T follicular helper cell (primary cell): Measurements from ENCODE around the gene TSPAN4.

ENCODE experiments used
- DNase-seq: peaks from one replicate; pipeline ENCODE4 v3.0.0-alpha.2; 2020; ENCODE audit warnings: low read depth

TSPAN4 gene

GRCh38 chr11:850775-851763 lies 8.4 kb downstream of the TSPAN4 start:
- no peak for DNase-seq

DNA sequence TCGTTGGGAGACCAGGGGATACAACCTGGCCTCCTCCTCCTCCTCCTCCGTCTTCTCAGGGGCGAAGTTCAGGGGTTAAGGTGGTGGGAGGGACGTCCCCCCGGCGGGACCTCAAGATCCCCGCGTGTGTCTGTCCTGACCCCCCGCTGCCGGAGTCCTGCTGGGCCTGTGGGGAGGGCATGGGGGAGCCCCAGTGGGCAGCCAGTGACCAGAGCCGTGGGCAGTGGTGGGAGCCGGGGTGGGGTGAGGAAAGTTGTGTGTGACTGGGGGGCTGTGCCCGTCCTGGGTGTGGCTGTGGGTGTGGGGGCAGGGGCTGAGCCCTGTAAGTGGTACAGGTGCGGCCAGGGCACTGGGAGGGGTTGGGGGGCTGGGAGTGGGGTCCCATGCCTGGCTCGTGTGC lies 10.1 kb downstream of the TSPAN4 start:
- no peak for DNase-seq

- no peak for DNase-seq
Observed at GRCh38 chr11:853682-854448, 11.2 kb downstream of the TSPAN4 start.

GRCh38 chr11:854601-855329 lies 12.1 kb downstream of the TSPAN4 start:
- no peak for DNase-seq

DNA sequence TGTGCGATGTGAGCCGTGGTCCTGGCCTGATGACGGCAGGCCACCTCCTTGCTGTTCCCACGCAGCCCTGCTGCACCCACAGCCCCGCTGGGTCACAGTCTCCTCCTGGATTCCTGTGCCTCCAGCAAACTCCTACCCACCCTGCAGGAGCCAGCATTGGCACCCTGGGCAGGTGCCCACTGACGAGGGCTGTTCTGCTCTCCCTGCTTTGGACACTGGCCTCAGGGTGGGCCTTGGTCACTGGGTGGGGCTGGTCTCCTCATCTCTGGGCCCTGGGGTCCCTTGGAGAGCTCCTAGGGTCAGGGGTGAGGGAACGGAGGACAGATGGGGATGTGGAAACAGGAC lies 12.7 kb downstream of the TSPAN4 start:
- no peak for DNase-seq

- no peak for DNase-seq
Observed at GRCh38 chr11:855796-856195, 13.1 kb downstream of the TSPAN4 start.

DNA sequence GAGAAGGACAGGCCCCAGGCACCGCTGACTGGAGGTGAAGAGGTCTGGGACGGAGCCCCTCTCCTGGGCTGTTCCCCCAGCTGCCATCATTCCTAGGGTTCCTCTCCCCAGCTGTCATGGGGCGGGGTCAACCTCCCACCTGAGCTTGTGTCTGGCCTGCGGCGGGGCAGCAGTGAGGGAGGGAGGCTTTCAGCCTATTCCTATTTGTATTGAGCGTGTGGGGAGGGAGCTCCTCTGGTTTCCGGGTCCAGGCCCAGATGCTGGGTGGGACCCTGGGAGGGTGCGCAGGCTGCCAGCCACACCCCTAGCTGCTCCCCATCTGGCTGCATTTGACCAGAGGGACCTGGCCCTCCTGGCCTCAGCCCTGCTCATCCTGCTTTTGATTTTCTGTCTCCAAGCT lies 13.7 kb downstream of the TSPAN4 start:
- DNase-seq: no peak

DNA sequence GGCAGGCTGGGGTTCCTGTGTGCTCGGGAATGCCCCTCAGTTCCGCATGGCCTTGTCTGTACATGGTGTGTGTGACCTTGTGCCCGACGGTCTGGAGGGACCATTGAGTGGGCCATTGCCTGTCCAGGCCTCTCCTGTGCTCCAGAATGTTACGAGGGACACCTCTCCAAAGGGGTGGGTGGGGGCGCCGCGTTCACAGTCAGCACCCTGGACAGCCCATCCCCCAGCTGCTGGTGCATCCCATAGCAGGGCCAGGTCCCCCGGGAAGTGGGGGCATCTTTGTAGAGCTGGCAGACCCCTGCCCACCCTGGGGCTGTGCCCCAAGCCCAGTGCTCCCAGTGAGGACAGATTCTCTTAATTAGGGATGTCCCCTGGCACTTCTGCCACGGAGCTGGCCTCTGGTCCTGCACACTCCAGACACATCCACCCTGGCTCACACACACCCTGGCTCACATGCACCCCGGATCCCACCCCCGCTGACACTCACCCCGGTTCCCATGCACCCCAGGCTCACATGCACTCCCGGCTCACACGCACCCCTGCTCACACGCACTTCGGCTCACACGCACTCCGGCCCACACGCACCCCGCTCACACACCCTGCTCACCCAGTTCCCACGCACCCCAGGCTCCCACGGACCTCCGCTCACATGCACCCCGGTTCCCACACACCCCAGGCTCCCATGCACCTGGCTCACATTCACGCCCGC lies 15.6 kb downstream of the TSPAN4 start:
- no peak for DNase-seq

- DNase-seq: no peak
Observed at GRCh38 chr11:858762-859339, 16.2 kb downstream of the TSPAN4 start.

- no peak for DNase-seq
Observed at GRCh38 chr11:859394-860131, 16.9 kb downstream of the TSPAN4 start.

GRCh38 chr11:860234-861104 lies 17.8 kb downstream of the TSPAN4 start:
- no peak for DNase-seq

DNA sequence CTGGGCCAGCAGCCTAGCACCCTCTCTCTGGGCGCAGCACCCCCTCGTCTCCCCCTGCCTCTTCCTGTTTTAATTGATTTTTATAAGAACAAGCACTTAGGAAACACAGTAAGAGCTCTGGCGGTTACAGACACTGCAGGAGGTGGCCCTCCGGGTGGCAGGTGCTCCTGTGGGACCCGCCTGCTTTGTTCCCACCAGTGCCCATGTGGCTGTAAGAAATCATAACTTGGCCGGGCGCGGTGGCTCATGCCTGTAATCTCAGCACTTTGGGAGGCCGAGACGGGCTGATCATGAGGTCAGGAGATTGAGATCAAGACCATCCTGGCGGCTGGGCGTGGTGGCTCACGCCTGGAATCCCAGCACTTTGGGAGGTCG lies 18.4 kb downstream of the TSPAN4 start:
- DNase-seq: no peak

- no peak for DNase-seq
Observed at GRCh38 chr11:862081-862661, 19.5 kb downstream of the TSPAN4 start.

DNA sequence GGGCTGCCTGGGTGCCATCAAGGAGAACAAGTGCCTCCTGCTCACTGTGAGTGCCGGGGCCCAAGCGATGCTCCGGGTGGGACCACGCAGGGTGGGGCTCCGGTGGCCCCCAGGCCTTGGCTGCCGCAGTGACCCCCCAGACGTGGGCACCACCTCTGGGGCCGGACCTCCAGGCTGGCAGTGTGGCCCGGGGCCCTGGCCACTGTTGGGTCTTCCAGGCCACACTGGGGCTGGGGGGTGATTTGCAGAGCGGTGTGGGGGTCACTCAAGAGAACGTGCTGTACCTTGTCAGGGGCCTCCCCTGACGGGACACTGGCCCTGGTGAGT lies 20.0 kb downstream of the TSPAN4 start:
- no peak for DNase-seq

- no peak for DNase-seq
Observed at GRCh38 chr11:863023-863909, 20.6 kb downstream of the TSPAN4 start.

DNA sequence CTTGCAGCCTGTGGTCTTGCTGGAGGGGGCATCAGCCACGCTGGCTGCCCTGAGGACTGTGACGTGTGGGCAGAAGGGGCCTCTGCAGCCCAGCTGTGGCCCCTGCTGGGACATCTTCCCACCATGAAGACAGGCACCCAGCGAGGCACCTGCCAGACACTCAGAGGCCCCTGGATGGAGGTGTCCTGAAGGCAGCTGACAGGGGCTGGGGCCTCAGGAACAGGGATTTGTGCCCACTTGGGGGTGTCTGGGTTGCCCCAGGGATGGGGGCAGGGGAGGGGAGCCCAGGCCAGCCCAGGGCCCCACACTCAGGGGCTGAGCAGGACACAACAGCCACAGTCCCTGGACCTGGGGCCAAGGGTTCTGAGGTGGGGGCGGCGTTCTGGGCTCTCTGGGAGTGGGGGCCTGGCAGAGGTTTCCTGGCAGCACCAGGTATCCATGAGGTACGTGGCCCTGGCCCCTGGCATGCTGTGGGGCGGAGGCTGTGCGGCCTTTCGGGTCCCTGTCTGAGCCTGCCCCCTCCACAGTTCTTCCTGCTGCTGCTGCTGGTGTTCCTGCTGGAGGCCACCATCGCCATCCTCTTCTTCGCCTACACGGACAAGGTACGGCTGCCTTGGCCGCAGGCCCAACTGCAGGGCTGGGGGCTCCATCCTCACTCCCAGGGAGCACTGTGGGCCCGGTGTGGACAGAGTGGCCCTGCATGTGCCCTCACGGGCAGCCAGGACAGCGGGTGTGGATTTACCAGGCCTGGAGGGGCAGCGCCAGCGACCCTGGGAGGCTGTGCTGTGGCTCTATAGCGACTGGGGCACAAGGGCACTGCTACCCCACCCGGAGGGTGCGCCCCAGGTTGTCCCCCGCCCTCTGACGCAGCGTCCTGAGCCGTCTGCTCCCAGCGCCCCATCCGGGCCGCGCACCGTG lies 21.5 kb downstream of the TSPAN4 start:
- no peak for DNase-seq

DNA sequence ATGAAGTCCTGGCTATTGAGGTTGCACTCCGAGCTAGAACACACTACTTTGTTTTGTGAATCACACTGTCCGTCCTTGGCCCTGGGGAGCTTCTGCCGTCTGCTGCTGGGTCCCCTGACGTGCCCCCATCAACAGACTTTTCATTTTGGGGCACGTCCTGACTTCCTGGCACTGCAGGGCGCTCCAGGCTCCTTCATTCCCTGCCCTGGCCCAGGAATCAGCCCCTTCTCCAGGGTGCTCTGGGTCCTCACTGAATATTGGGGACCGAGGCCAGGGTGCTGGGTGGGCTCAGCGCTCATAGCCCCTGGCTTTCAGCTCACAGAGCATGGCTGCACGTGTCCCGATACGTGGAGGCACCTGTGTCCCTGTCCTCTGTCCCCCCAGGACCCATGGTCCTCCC lies 22.2 kb downstream of the TSPAN4 start:
- DNase-seq: no peak
